ENCODE measurements around the gene GABRB1.

DNA sequence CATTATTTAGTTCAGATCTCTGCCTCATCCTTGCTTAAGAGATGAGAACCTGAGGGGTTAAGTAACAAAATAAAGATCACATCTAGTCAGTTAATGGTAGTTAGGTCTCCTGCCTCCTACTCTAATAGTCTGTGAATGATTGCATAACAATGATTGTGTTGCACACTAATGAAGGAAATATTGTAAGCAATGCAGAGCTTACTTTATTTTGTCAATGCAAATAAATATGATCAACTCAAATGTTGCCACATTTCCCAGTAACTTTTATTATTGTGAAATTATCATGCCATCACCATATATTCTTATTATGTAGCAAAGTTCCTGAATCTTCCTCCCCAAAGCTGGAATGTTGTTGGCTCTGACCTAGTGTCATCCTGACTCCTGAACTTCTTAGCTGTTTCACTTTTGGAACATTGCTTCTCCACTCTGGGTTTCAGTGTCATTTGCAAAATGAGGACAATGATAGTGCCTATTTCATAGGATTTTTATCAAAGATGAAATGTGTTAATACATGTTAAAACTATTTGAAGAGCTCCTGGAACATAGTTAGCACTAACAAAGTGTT, 20.9 kb upstream of the GABRB1 start:
- TF ChIP-seq EZH2phosphoT487 (IDR thresholded peaks at IDR 0.05; ENCODE audit: insufficient read depth, low read depth) = no peak
- TF ChIP-seq EZH2 (IDR thresholded peaks at IDR 0.05; ENCODE audit: insufficient read depth, poor library complexity, severe bottlenecking) = no peak
